ENCODE measurements around the gene FBXW7. TPM values are rescaled to one million over a fixed set of nuclear protein-coding genes. Genes with fewer than 3 reads are reported as not detected.

FBXW7 gene
- total RNA-seq, 6 experiments from 2014 or later, result 17.4 to 26.1 (median 19.5) TPM

- no peak for TF ChIP-seq CTCF (IDR thresholded peaks at IDR 0.05)
- peaks cover 11% of the 10 kb centered on the region for H3K36me3 Mint-ChIP-seq (ENCODE audit: low read depth)
These were observed 101.9 kb downstream of the FBXW7 start for GRCh38 chr4:152434011-152434410.

GRCh38 chr4:152431784-152432183 is 104.1 kb downstream of the FBXW7 start:
- TF ChIP-seq CTCF (IDR thresholded peaks at IDR 0.05), result no peak
- Mint-ChIP-seq H3K4me3 (no peak overlapping the region), H3K36me3 (ENCODE audit: low read depth) (peaks cover 3% of the 10 kb centered on the region), H3K27me3 (ENCODE audit: insufficient read depth) (no peaks in the 10 kb centered on the region), H3K27ac (no peak overlapping the region), H3K9me3 (no peaks in the 10 kb centered on the region), H3K4me1 (ENCODE audit: low read depth) (peaks cover 18% of the 10 kb centered on the region)
- no peak for DNase-seq

More at GRCh38 chr4:152434011-152434410, 101.9 kb downstream of the FBXW7 start:
- Mint-ChIP-seq H3K27ac (no peak overlapping the region), H3K4me1 (ENCODE audit: low read depth) (peaks cover 10% of the 10 kb centered on the region), H3K9me3 (no peaks in the 10 kb centered on the region), H3K27me3 (ENCODE audit: insufficient read depth) (no peaks in the 10 kb centered on the region), H3K4me3 (no peak overlapping the region)
- DNase-seq, result no peak

- Mint-ChIP-seq H3K27me3 (ENCODE audit: insufficient read depth) (no peaks in the 10 kb centered on the region), H3K4me1 (ENCODE audit: low read depth) (peaks cover 18% of the 10 kb centered on the region), H3K4me3 (no peak overlapping the region), H3K36me3 (ENCODE audit: low read depth) (no peaks in the 10 kb centered on the region), H3K27ac (no peak overlapping the region), H3K9me3 (no peaks in the 10 kb centered on the region)
- no peak for TF ChIP-seq CTCF (IDR thresholded peaks at IDR 0.05)
- DNase-seq, result no peak
These were observed 104.6 kb downstream of the FBXW7 start for GRCh38 chr4:152431291-152431690.

- H3K9me3 Mint-ChIP-seq, result no peaks in the 10 kb centered on the region
- H3K27ac Mint-ChIP-seq, result no peak overlapping the region
- peaks cover 18% of the 10 kb centered on the region for H3K4me1 Mint-ChIP-seq (ENCODE audit: low read depth)
- H3K4me3 Mint-ChIP-seq, result no peak overlapping the region
- no peak for DNase-seq
- H3K27me3 Mint-ChIP-seq (ENCODE audit: insufficient read depth), result no peaks in the 10 kb centered on the region
- no peaks in the 10 kb centered on the region for H3K36me3 Mint-ChIP-seq (ENCODE audit: low read depth)
- no peak for TF ChIP-seq CTCF (IDR thresholded peaks at IDR 0.05)
These were observed 105.4 kb downstream of the FBXW7 start for GRCh38 chr4:152430507-152430906.

- Mint-ChIP-seq H3K36me3 (ENCODE audit: low read depth) (no peaks in the 10 kb centered on the region), H3K27me3 (ENCODE audit: insufficient read depth) (no peaks in the 10 kb centered on the region), H3K9me3 (no peaks in the 10 kb centered on the region), H3K4me1 (ENCODE audit: low read depth) (peaks cover 20% of the 10 kb centered on the region), H3K27ac (no peak overlapping the region), H3K4me3 (no peak overlapping the region)
- DNase-seq, result no peak
- no peak for TF ChIP-seq CTCF (IDR thresholded peaks at IDR 0.05)
These were observed 107.9 kb downstream of the FBXW7 start for GRCh38 chr4:152427981-152428380.

GRCh38 chr4:152424977-152425376 is 110.9 kb downstream of the FBXW7 start:
- H3K27me3 Mint-ChIP-seq (ENCODE audit: insufficient read depth), result no peaks in the 10 kb centered on the region
- peaks cover 16% of the 10 kb centered on the region for H3K4me1 Mint-ChIP-seq (ENCODE audit: low read depth)
- H3K4me3 Mint-ChIP-seq, result no peak overlapping the region
- no peak for TF ChIP-seq CTCF (IDR thresholded peaks at IDR 0.05)
- H3K9me3 Mint-ChIP-seq, result no peaks in the 10 kb centered on the region
- no peaks in the 10 kb centered on the region for H3K36me3 Mint-ChIP-seq (ENCODE audit: low read depth)
- no peak for DNase-seq
- no peak overlapping the region for H3K27ac Mint-ChIP-seq
